Right lobe of liver (tissue), 6 donors: ENCODE data around the gene EPB41L4B. TPM values are rescaled to one million over a fixed set of nuclear protein-coding genes. Genes with fewer than 3 reads are reported as not detected.

ENCODE experiments used
- ATAC-seq, 4 donors: fragments of 200-7000 bp; cut with Tn5 transposase; one replicate each; pipeline ENCODE4 v1.9.1; 2020; ENCODE audit warnings: mild to moderate bottlenecking in 4 of 4, moderate library complexity in 4 of 4
- DNase-seq, 3 donors: peaks; one replicate each; pipeline ENCODE4 v3.0.0-alpha.2; 2020
- H3K27ac ChIP-seq, 3 donors: fragments of 200-600 bp; one replicate each; pipeline ENCODE4 v1.8.0; 2022
- H3K27me3 ChIP-seq, 2 donors: fragments of 200-600 bp; one replicate each; pipeline ENCODE4 v1.8.0; 2022
- H3K36me3 ChIP-seq, 4 donors: fragments of 200-600 bp; sonication (generic) in 1 of 4; one replicate each; pipeline versions ENCODE4 v1.5.1 to v1.8.0; 2017 to 2022; ENCODE audit warnings: control low read depth in 1 of 4
- H3K4me1 ChIP-seq, 4 donors: fragments of 200-600 bp; sonication (generic) in 1 of 4; one replicate each; pipeline versions ENCODE4 v1.5.1 to v1.8.0; 2017 to 2022; ENCODE audit warnings: control low read depth in 1 of 4
- H3K4me3 ChIP-seq, 3 donors: fragments of 200-600 bp; one replicate each; pipeline ENCODE4 v1.8.0; 2022
- H3K9me3 ChIP-seq, 4 donors: fragments of 200-600 bp; sonication (generic) in 1 of 4; one replicate each; pipeline versions ENCODE4 v1.5.1 to v1.8.0; 2017 to 2022; ENCODE audit warnings: control low read depth in 1 of 4
- CTCF ChIP-seq, 4 donors: fragments of 200-600 bp in 3 of 4; fragments of 450-650 bp in 1 of 4; IDR thresholded peaks; one replicate each; pipeline versions ENCODE4 v1.5.1 to v1.8.0; 2016 to 2022; ENCODE audit warnings: antibody characterized with exemption in 4 of 4, mild to moderate bottlenecking in 2 of 4
- POLR2A ChIP-seq: fragments of 450-650 bp; IDR thresholded peaks from one replicate; pipeline ENCODE4 v1.6.1; 2017; ENCODE audit warnings: antibody characterized with exemption, mild to moderate bottlenecking
- WGBS: methylation state at CpG from one replicate; pipeline ENCODE4 v1.1.6; 2018; ENCODE audit warnings: low coverage, low lambda C conversion rate; ENCODE audit not compliant: insufficient coverage; ENCODE audit errors: missing lambda C conversion rate; 5-methylcytosine and 5-hydroxymethylcytosine counted together
- intact Hi-C, 2 donors: fragments of 100-400 bp; cut with DNase I; formaldehyde crosslinking; loops; one replicate each; pipeline versions ENCODE4 v1.11.2 to v1.14.1; 2022
- total RNA-seq, 6 experiments: library from RNA; depleted of rRNA in 2 of 6; stranded (reverse); fragments of >200 nt in 2 of 6; fragmentation: NEBNext Ultra II Directional in 3 of 6; extraction: Animal tissue kit (Norgen Biotek cat#: 25700) in 3 of 6; gene quantifications; one replicate each; pipeline versions ENCODE4 v1.1.0 to v1.2.4, GENCODE V29; 2016 to 2023
- donor health status: DM: no; HTN: yes; CAD: no.
- donor health status: DM: no; HTN: no; CAD: no.
- donor health status: DM: no; HTN: no; CAD: no.
- donor health status: DM: no; HTN: yes; CAD: no.
- donor health status: DM: no; HTN: yes; CAD: no.

Gene EPB41L4B
- total RNA-seq, 6 experiments from 2014 or later = 29.0 to 89.0 (median 32.4) TPM

- WGBS = 72% methylated on average over 3 of the region's 3 CpGs
- ATAC-seq (no peak), DNase-seq (no peak)
- H3K9me3 ChIP-seq = no peaks in the 10 kb centered on the region
- TF ChIP-seq POLR2A (no peak), CTCF (IDR thresholded peaks at IDR 0.05) (no peak)
- H3K27ac ChIP-seq = no peak overlapping the region
- no peaks in the 10 kb centered on the region for H3K4me1 ChIP-seq
- intact Hi-C loops = no loop called here
- no peaks in the 10 kb centered on the region for H3K27me3 ChIP-seq
- no peak overlapping the region for H3K4me3 ChIP-seq
- H3K36me3 ChIP-seq = no peaks in the 10 kb centered on the region
Measured at GRCh38 chr9:109336409-109336808, 15.6 kb upstream of the EPB41L4B start.

GRCh38 chr9:109335929-109336328 lies 15.1 kb upstream of the EPB41L4B start:
- no peak for ATAC-seq
- Histone ChIP-seq H3K27ac (no peak overlapping the region), H3K9me3 (no peaks in the 10 kb centered on the region), H3K36me3 (no peaks in the 10 kb centered on the region), H3K27me3 (no peaks in the 10 kb centered on the region), H3K4me1 (no peaks in the 10 kb centered on the region), H3K4me3 (no peak overlapping the region)
- intact Hi-C loops = no loop called here
- DNase-seq = no peak
- no peak for TF ChIP-seq POLR2A
- 54% methylated on average over 2 of the region's 2 CpGs for WGBS

- Histone ChIP-seq H3K27me3 (no peaks in the 10 kb centered on the region), H3K4me3 (no peak overlapping the region), H3K4me1 (no peaks in the 10 kb centered on the region), H3K9me3 (no peaks in the 10 kb centered on the region), H3K36me3 (no peaks in the 10 kb centered on the region), H3K27ac (no peak overlapping the region)
- TF ChIP-seq POLR2A (no peak), CTCF (IDR thresholded peaks at IDR 0.05) (no peak)
- WGBS = 83% methylated on average over 7 of the region's 7 CpGs
- no peak for ATAC-seq
- intact Hi-C loops = no loop called here
- no peak for DNase-seq
Measured at GRCh38 chr9:109335121-109335520, 14.3 kb upstream of the EPB41L4B start.

- 20% methylated on average over 3 of the region's 5 CpGs for WGBS
- Histone ChIP-seq H3K27ac (no peak overlapping the region), H3K4me1 (no peaks in the 10 kb centered on the region), H3K9me3 (no peaks in the 10 kb centered on the region), H3K36me3 (no peaks in the 10 kb centered on the region), H3K4me3 (no peak overlapping the region), H3K27me3 (no peaks in the 10 kb centered on the region)
- intact Hi-C loops = no loop called here
- peak; percentile 49 to 78 (median 74) for ATAC-seq
- no peak for TF ChIP-seq CTCF (IDR thresholded peaks at IDR 0.05)
- TF ChIP-seq POLR2A = no peak
- peak in 2 of 3 donors; percentile 57 to 59 for DNase-seq
Measured at GRCh38 chr9:109331353-109331752, 10.5 kb upstream of the EPB41L4B start.

GRCh38 chr9:109329638-109330258 lies 8.9 kb upstream of the EPB41L4B start:
- ATAC-seq (peak in 2 of 4 donors; percentile 11 to 29), DNase-seq (no peak)
- Histone ChIP-seq H3K4me1 (no peaks in the 10 kb centered on the region), H3K4me3 (no peak overlapping the region), H3K27ac (no peak overlapping the region), H3K9me3 (no peaks in the 10 kb centered on the region), H3K36me3 (no peaks in the 10 kb centered on the region), H3K27me3 (no peaks in the 10 kb centered on the region)
- WGBS = 72% methylated on average over 9 of the region's 11 CpGs
- TF ChIP-seq POLR2A = no peak
- TF ChIP-seq CTCF (IDR thresholded peaks at IDR 0.05) = no peak
- intact Hi-C loops = loop anchor here (10.0 kb wide), 1 partner anchor 145 kb away; no protein-coding TSS in a partner anchor
